Liver (tissue), 9 donors: ENCODE results near the gene STOX2. TPM values are rescaled to one million over a fixed set of nuclear protein-coding genes. Genes with fewer than 3 reads are reported as not detected.

ENCODE experiments used
- DNase-seq: peaks from one replicate; pipeline ENCODE4 v3.0.0-alpha.2; 2017; ENCODE audit warnings: low spot score
- H3K27ac ChIP-seq, 2 donors: one replicate each; pipeline ENCODE4 v1.7.0; 2013; ENCODE audit warnings: inconsistent platforms in 2 of 2, low read length in 2 of 2, control low read depth in 1 of 2, low read depth in 1 of 2, mild to moderate bottlenecking in 1 of 2
- H3K27me3 ChIP-seq, 4 donors: one replicate each; pipeline versions ENCODE4 v1.6.1 to v1.7.0; 2013; ENCODE audit warnings: low read length in 3 of 4, inconsistent platforms in 1 of 4, mild to moderate bottlenecking in 1 of 4, moderate library complexity in 1 of 4; ENCODE audit not compliant: control insufficient read depth in 4 of 4, insufficient read depth in 4 of 4
- H3K36me3 ChIP-seq, 4 donors: one replicate each; pipeline versions ENCODE4 v1.6.1 to v1.7.0; 2013; ENCODE audit warnings: low read length in 3 of 4, mild to moderate bottlenecking in 3 of 4, low read depth in 1 of 4, moderate library complexity in 1 of 4; ENCODE audit not compliant: control insufficient read depth in 4 of 4, insufficient read depth in 3 of 4
- H3K4me1 ChIP-seq, 4 donors: one replicate each; pipeline versions ENCODE4 v1.6.1 to v1.7.0; 2013; ENCODE audit warnings: low read length in 3 of 4, mild to moderate bottlenecking in 3 of 4, moderate library complexity in 1 of 4; ENCODE audit not compliant: control insufficient read depth in 4 of 4, insufficient read depth in 4 of 4
- H3K4me3 ChIP-seq, 3 donors: one replicate each; pipeline versions ENCODE4 v1.6.1 to v1.7.0; 2013; ENCODE audit warnings: low read length in 3 of 3, control low read depth in 1 of 3, low read depth in 1 of 3, mild to moderate bottlenecking in 1 of 3
- H3K9ac ChIP-seq, 2 donors: one replicate each; pipeline ENCODE4 v1.7.0; 2013; ENCODE audit warnings: low read length in 2 of 2, mild to moderate bottlenecking in 2 of 2, moderate library complexity in 2 of 2, control low read depth in 1 of 2, low read depth in 1 of 2
- H3K9me3 ChIP-seq, 4 donors: one replicate each; pipeline versions ENCODE4 v1.6.1 to v1.7.0; 2013; ENCODE audit warnings: low read length in 3 of 4; ENCODE audit not compliant: control insufficient read depth in 4 of 4
- ATF3 ChIP-seq: IDR thresholded peaks from 2 replicates; pipeline ENCODE4 v1.6.1; 2016; ENCODE audit warnings: antibody characterized with exemption
- CTCF ChIP-seq: fragments of 150-350 bp; IDR thresholded peaks from 2 replicates; pipeline ENCODE4 v1.5.1; 2017; ENCODE audit warnings: improper control_type of control experiment, low read depth, low read length; ENCODE audit not compliant: missing input control
- FOXA1 ChIP-seq: IDR thresholded peaks from 2 replicates; pipeline ENCODE4 v1.6.1; 2016; ENCODE audit warnings: antibody characterized with exemption
- FOXA2 ChIP-seq: IDR thresholded peaks from 2 replicates; pipeline ENCODE4 v1.6.1; 2016; ENCODE audit warnings: antibody characterized with exemption
- GABPA ChIP-seq, 2 donors: IDR thresholded peaks in 1 of 2; conservative IDR thresholded peaks in 1 of 2; 2 replicates each; pipeline ENCODE4 v1.6.1; 2016; ENCODE audit warnings: antibody characterized with exemption in 2 of 2, mild to moderate bottlenecking in 1 of 2, moderate library complexity in 1 of 2
- HNF4A ChIP-seq, 2 donors: conservative IDR thresholded peaks; 2 replicates each; pipeline ENCODE4 v1.6.1; 2016; ENCODE audit warnings: antibody characterized with exemption in 2 of 2, mild to moderate bottlenecking in 2 of 2
- HNF4G ChIP-seq: IDR thresholded peaks from 2 replicates; pipeline ENCODE4 v1.6.1; 2016; ENCODE audit warnings: antibody characterized with exemption
- JUND ChIP-seq, 2 donors: IDR thresholded peaks; 2 replicates each; pipeline ENCODE4 v1.6.1; 2016; ENCODE audit warnings: antibody characterized with exemption in 2 of 2
- NR2F2 ChIP-seq: IDR thresholded peaks from 2 replicates; pipeline ENCODE4 v1.6.1; 2016; ENCODE audit warnings: antibody characterized with exemption
- RAD21 ChIP-seq, 2 donors: IDR thresholded peaks; 2 replicates each; pipeline ENCODE4 v1.6.1; 2016; ENCODE audit warnings: antibody characterized with exemption in 2 of 2, mild to moderate bottlenecking in 2 of 2
- REST ChIP-seq: IDR thresholded peaks from 2 replicates; pipeline ENCODE4 v1.6.1; 2016; ENCODE audit warnings: antibody characterized with exemption, mild to moderate bottlenecking
- RXRA ChIP-seq, 2 donors: IDR thresholded peaks; 2 replicates each; pipeline ENCODE4 v1.6.1; 2017 to 2018; ENCODE audit warnings: antibody characterized with exemption in 2 of 2, mild to moderate bottlenecking in 1 of 2
- SP1 ChIP-seq: IDR thresholded peaks from 2 replicates; pipeline ENCODE4 v1.6.1; 2018; ENCODE audit warnings: antibody characterized with exemption, mild to moderate bottlenecking
- TAF1 ChIP-seq: conservative IDR thresholded peaks from 2 replicates; pipeline ENCODE4 v1.6.1; 2016; ENCODE audit warnings: antibody characterized with exemption, mild to moderate bottlenecking
- YY1 ChIP-seq: IDR thresholded peaks from 2 replicates; pipeline ENCODE4 v1.6.1; 2016; ENCODE audit warnings: antibody characterized with exemption, mild to moderate bottlenecking
- WGBS: extraction: QIAGEN DNeasy Blood & Tissue Kit; methylation state at CpG from one replicate; pipeline ENCODE4 v1.1.7; 2013; 5-methylcytosine and 5-hydroxymethylcytosine counted together
- polyA plus RNA-seq, 2 donors: library from polyadenylated mRNA; stranded (reverse) in 1 of 2; unstranded in 1 of 2; fragments of 200-250 nt in 1 of 2; fragments of >200 nt in 1 of 2; fragmentation: Nextera tagmentation in 1 of 2; extraction: Ambion mirVana in 1 of 2; gene quantifications; one replicate each; pipeline versions ENCODE4 v1.2.1 to v1.2.3, GENCODE V29; 2013 to 2015
- total RNA-seq, 2 donors: library from RNA; depleted of rRNA; stranded (reverse); fragments of >200 nt; gene quantifications; one replicate each; pipeline ENCODE4 v1.2.3, GENCODE V29; 2014
- donor health status: healthy.
- donor health status: healthy.
- donor health status: healthy.
- donor health status: healthy.
- donor health status: healthy.

Gene STOX2
- total and polyA plus RNA-seq, 4 donors, result 1.4 to 12.6 (median 1.6) TPM

GRCh38 chr4:184052616-184053015 lies 147.5 kb downstream of the STOX2 start:
- Histone ChIP-seq H3K36me3 (no peaks in the 10 kb centered on the region), H3K9ac (no peak overlapping the region), H3K27ac (no peak overlapping the region), H3K4me1 (no peaks in the 10 kb centered on the region), H3K27me3 (no peaks in the 10 kb centered on the region), H3K9me3 (no peaks in the 10 kb centered on the region), H3K4me3 (no peak overlapping the region)
- WGBS, result 85% methylated on average over 2 of the region's 2 CpGs
- no peak for DNase-seq
- TF ChIP-seq TAF1, result no peak
- TF ChIP-seq JUND (IDR thresholded peaks at IDR 0.05), result no peak
- TF ChIP-seq GABPA (IDR thresholded peaks at IDR 0.05 in 1 of 2, conservative IDR thresholded peaks at IDR 0.05 in 1 of 2), result no peak
- TF ChIP-seq SP1, result no peak
- no peak for TF ChIP-seq FOXA1
- TF ChIP-seq HNF4A (conservative IDR thresholded peaks at IDR 0.05), result no peak
- TF ChIP-seq RXRA (IDR thresholded peaks at IDR 0.05), result no peak
- no peak for TF ChIP-seq CTCF
- no peak for TF ChIP-seq ATF3
- TF ChIP-seq NR2F2, result no peak
- no peak for TF ChIP-seq FOXA2
- no peak for TF ChIP-seq REST
- TF ChIP-seq HNF4G, result no peak
- TF ChIP-seq YY1, result no peak
- no peak for TF ChIP-seq RAD21 (IDR thresholded peaks at IDR 0.05)

GRCh38 chr4:184053434-184053833 lies 148.3 kb downstream of the STOX2 start:
- no peaks in the 10 kb centered on the region for H3K4me1 ChIP-seq
- no peak overlapping the region for H3K4me3 ChIP-seq
- no peaks in the 10 kb centered on the region for H3K36me3 ChIP-seq
- no peak overlapping the region for H3K27ac ChIP-seq
- no peaks in the 10 kb centered on the region for H3K27me3 ChIP-seq
- no peak for DNase-seq
- no peaks in the 10 kb centered on the region for H3K9me3 ChIP-seq
- no peak overlapping the region for H3K9ac ChIP-seq
- TF ChIP-seq HNF4G (no peak), SP1 (no peak), FOXA2 (no peak), RXRA (IDR thresholded peaks at IDR 0.05) (no peak), YY1 (no peak), GABPA (IDR thresholded peaks at IDR 0.05 in 1 of 2, conservative IDR thresholded peaks at IDR 0.05 in 1 of 2) (no peak), FOXA1 (no peak)
- 88% methylated on average over 5 of the region's 5 CpGs for WGBS
